Measurements from ENCODE around the gene KRT17.
"Not testable (repeated sequence)": the region's sequence is repeated elsewhere in the genome, so short reads cannot be mapped to it uniquely, and the experiment has no call there.

Gene KRT17

DNA sequence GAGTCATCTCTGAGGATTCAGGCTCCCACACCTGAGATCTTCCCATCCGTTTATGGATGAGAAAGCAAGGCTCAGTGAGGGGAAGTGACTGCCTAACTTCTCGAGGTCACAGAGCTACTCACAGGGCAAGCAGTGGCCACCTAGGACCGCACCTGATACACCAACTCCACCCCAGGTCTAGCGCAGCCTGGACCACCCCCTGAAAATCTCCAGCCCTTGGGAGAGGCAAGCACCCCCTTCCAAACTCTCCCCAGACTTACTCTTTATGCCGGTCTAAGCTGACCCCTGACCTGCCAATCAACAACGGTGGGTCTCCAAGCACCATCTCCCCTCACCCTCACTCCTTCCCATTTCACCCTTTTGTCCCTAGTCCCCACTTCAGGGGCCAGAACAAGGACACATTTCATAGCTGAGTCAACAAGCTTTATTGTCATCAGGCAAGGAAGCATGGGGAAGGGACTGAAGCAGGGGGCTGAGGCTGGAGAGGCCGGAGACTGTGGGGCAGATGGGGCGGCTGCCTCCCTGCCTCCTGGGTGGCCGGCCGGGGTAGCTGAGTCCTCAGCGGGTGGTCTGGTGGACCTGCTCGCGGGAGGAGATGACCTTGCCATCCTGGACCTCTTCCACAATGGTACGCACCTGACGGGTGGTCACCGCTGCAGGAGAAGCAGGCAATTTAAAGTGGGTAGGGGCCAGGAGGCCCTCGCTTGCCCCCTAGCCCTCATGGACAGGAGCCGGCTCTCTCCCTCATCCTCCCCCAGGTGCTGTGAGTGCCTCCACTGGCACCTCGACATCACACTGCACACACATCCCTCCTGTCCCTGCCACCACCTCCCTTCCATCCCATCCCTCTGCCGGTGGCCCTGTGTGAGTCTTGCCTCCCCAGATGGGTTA lies 5.1 kb downstream of the KRT17 start:
- peak; percentile 49 for DNase-seq

GRCh38 chr17:41618341-41619035 lies 5.9 kb downstream of the KRT17 start:
- peak; percentile 41 for DNase-seq

DNA sequence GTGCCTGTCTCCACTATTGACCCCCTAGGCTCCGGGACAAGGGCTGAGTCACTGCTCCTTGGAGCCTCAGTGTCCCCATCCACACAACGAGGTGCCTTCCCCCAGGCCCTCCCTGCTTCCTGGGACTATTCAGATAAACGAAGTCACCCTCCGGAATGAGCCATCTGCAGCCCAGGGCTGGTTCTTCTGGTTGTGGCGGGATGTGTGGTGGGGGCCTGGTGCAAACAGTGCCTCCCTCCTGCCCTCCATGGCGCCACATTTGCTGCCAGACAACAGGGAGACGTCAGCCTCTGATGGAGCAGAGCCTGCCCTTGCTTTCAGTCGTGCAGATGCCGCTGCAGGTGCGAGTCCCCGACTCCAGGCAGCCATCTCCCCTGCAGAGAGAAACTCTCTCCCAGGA lies 6.7 kb downstream of the KRT17 start:
- DNase-seq: peak; percentile 48

DNA sequence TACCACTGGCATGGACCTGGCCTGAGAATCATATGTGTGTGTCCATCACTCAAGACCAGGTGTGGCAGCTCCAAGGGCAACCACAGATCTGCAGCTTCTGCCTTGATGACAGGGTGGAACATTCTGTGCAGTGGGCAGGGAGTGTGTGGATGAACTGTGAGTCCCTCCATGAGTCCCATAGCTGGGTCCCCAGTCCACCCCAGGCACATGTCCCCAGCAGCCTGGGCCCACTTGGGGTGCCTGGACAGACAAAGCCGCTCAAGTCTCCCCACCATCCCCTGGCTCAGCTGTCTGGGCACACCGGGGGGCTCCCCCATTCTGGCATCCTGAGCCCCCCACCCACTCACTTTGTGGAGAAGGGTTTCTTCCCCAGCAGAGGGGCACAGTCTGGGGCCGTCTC lies 7.2 kb downstream of the KRT17 start:
- no peak for DNase-seq

DNA sequence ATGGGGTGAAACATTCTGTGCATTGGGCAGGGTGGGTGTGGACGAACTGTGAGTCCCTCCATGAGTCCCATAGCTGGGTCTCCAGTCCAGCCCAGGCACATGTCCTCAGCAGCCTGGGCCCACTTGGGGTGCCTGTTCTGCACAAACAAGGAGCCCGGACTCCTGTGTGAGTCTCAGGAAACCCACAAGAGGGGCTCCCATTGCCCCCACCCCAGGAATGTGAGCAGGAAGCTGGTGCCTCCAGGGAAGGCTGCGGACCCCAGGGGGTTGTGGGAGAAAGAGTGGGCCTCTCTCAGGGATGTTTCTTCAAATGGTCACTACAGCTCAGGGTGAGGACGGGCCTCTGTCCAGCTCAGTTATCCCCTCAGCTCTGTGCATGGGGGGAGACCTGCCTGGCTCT lies 7.9 kb downstream of the KRT17 start:
- not testable (repeated sequence) for DNase-seq

DNA sequence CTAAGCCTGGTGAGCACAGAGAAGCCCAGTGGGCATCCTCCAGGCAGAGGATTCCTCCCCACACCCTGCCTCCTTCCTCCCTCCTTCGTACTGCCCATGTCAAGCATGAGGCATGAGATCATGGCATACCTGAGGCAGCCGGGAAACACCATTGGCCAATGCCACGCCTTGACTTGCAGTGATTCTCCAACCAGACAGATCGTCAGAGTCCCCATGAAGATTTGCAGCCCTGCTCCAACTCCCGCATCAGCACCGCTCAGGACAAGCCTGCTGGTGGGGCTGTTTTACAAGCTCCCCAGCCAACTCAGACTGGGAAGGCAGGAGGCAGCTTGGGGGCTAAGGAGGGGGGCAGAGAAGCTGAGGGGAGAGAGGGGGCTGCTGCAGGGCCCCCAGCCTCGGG lies 8.9 kb downstream of the KRT17 start:
- DNase-seq: peak; percentile 41

DNA sequence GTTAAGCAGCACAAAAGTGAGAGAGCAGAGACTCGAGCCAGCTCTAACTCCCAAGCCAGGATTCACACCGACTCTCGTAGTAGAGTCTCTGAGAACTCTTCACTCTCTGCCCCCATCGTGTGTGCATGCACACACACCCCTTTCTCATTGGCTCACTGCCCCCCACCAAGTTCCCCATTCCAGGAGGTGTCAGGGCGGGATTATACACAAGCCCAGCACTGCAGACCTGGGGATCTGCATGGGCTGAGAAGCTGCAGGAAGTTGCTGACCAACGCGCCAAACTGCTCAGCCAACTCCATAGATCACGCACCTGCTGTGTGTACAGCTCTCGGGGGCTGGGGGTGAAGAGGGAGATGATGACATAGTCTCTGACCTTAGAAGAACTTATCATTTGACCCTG lies 9.6 kb downstream of the KRT17 start:
- peak; percentile 8 for DNase-seq

DNA sequence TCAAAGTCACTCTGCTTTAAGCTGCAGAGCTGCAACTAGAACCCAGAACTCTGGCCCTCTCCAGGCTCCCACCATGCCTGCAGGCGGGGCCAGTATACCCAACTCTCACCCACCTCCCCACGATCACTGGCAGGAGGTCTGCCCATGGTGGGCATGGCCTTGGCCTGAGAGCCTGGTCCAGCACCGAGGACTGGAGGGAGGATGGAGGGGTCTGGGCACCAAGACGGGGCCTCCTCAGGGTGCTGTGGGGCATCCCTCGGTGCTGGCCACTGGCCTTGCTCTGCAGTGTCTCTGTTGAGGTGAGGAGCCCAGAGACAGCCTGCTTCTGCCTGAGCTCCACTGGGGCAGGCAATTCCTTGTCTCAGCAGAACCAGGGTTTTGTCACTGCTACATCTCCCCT lies 10.3 kb downstream of the KRT17 start:
- peak; percentile 47 for DNase-seq

GRCh38 chr17:41613277-41614082 lies 10.9 kb downstream of the KRT17 start:
- peak; percentile 38 for DNase-seq

- peak; percentile 44 for DNase-seq
Observed at GRCh38 chr17:41612376-41613160, 11.8 kb downstream of the KRT17 start, which contains the start of gene KRT16. Gene KRT16 (minus strand): TSS chr17:41612767. CDS start chr17:41612688, 79 bp downstream.

DNA sequence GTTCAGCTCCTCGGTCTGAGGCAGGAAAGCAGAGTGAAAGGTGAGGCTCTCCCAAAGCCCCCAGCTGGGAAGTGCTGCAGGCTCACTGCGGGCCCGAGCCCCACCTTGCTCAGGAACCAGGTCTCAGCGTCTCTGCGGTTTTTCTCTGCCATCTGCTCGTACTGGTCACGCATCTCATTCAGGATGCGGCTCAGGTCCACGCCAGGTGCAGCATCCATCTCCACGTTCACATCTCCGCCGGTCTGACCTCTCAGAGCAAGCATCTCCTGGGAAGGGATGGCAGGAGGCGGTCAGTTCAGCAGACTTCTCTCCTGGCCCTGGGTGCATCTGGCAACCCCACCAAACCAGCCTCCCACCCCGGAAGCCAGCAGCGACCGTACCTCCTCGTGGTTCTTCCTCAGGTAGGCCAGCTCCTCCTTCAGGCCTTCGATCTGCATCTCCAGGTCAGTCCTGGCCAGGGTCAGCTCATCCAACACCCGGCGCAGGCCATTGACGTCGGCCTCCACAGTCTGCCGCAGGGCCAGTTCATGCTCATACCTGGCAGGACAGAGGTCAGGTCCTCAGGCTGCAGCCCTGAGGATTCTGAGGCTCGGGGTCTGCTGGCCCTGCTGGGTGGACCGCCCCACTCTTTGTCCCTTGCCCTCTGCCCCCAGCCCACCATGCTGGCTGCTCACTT lies 13.3 kb downstream of the KRT17 start:
- peak; percentile 58 for DNase-seq

GRCh38 chr17:41610061-41610517 lies 14.3 kb downstream of the KRT17 start:
- DNase-seq: peak; percentile 50

DNA sequence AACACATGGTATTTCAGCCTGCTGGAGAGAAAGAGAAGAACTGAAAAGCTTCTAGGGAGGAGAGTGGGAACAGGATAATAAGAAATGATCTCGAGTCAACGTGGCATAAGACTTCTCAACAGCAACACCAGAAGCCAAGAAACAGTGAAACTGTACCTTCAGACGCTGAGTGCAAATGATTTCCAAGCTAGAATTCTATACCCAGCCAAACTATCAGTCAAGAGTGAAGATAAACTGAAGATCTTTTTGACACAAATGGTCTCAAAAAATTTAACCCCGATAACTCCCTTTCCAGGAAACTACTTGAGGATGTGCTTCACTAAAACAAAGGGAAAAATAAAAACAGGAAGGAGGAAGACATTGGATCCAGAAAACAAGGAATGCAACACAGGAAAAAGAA lies 17.4 kb downstream of the KRT17 start:
- not testable (repeated sequence) for DNase-seq

GRCh38 chr17:41602524-41602923 lies 21.9 kb downstream of the KRT17 start:
- DNase-seq: no peak

DNA sequence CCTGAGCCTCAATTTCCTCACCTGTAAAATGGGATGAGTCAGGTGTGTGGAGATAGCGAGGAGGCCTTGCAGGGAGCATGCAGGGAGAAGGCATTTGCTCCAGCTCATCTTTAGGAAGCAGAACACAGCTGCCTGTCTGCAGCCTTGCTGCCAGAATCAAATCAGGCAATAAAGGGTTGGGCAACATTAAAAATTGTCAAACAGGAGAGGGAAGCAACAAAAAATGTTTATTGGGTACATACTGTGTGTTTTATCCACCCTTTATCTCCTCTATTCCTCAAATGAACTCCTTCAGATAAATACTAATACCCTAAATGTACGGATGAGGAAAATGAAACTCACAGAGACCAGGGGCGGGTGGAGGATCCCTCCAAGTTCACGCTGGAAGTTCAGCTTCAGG lies 24.1 kb downstream of the KRT17 start:
- DNase-seq: peak; percentile 2

DNA sequence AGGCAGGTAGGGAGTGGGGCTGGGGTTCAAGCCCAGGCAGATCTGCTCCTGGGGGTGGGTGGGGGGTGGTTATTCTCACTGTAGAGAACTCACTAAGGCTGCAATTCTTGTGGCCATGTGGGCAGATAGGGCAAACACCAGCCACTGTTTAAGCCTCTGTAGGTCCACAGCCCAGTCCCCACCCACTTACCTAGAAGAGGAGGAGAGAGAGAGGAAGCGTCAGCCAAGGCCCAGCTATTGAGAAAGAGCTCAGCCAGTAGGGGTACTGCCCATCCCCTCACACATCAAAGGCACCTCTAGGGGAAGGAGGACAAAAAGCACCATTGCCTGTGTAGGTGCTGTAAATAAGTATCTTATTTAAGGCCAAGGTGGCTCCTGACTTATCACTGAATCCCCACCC lies 24.7 kb downstream of the KRT17 start:
- DNase-seq: peak; percentile 30

GRCh38 chr17:41595585-41595984 lies 28.8 kb downstream of the KRT17 start:
- no peak for DNase-seq

DNA sequence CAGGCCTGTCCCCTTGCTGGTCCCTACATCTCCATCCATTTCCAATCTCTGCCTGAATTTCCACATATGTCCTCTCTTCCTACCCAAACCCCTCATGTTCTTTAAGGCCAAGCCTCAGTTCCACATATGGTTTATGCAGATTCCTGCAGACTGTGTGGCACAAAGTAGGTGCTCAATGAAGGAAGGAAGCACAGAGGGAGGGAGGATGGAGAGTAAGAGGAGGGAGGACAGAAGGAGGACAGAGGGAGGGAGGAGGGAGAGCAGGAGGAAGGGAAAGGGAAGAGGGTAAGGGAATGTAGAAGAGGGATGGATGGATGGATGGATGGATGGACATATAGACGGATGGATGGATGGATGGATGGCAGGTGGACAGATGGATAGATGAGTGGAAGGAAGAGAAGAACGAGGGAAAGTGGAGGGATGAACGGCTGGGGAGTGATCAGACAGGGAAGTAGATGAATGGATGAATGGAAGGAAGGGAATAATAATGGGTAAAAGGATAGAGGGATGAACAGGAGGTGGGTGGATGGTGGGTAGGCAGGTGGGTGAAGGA lies 29.9 kb downstream of the KRT17 start:
- no peak for DNase-seq

DNA sequence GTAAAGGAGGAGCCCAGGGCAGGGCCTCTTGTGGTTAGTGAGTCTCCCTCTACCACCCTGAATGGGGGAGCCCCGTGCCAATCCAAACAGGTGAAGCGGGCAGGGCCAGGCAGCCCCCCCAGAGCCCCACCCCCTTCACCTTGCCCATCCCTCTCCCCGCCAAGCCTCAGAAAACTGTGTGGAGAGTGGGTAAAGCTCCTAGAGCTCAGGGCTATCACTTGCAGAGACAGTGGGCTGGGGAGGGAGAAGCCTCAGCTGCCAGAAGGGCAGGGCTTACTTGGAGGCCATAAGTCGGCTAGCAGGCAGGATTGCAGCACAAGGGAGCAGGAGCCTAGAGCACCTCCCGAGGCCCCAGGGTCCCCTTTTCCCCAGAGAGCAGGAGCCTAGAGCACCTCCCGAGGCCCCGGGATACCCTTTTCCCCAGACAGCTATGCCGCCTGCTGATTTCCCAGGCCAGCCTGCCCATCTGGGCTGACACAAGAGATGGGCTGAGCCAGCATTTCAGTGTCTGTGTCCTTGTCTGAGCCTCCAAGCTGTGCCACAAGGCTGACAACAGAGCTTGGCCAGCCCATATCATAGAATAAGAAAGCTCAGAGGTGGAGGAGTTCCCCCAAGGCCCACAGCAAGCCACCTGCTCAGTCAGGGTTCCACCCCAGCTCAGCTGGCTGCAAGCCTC lies 30.9 kb downstream of the KRT17 start:
- DNase-seq: peak; percentile 37

- DNase-seq: peak; percentile 53
Observed at GRCh38 chr17:41592601-41593305, 31.6 kb downstream of the KRT17 start.

Measured in activated effector memory CD4-positive, alpha-beta T cell treated with anti-CD3 and anti-CD28 coated beads, Interleukin-2, amount 50 U/mL, for 16 hours (primary cell).